Panc1 (cell line): ENCODE measurements around the gene GAS7. TPM values are rescaled to one million over a fixed set of nuclear protein-coding genes. Genes with fewer than 3 reads are reported as not detected.

Experiments used
- ATAC-seq: fragments of 200-7000 bp; cut with Tn5 transposase; 2 replicates; pipeline ENCODE4 v1.9.1; 2020; ENCODE audit warnings: mild to moderate bottlenecking, moderate library complexity
- BruUV-seq: library from RNA; stranded (reverse); fragments of 400-500 nt; replicated peaks from 2 replicates; lab custom pipeline; 2021; lab: Mats Ljungman, UMichigan
- CTCF ChIA-PET: fragments of 300-600 bp; sonication (Branson Sonifier 250); formaldehyde crosslinking; loops from one replicate; lab custom pipeline; 2022; ENCODE audit warnings: antibody characterized with exemption; lab: Charles Lee
- POLR2A ChIA-PET: fragments of 300-600 bp; sonication (Branson Sonifier 250); formaldehyde crosslinking; loops from one replicate; lab custom pipeline; 2022; ENCODE audit warnings: antibody characterized with exemption; lab: Charles Lee
- DNase-seq: peaks from one replicate; pipeline ENCODE4 v3.0.0-alpha.2; 2010; ENCODE audit warnings: low read depth, low spot score
- H3K27ac ChIP-seq: 2 replicates; pipeline ENCODE4 v1.5.1; 2011; ENCODE audit warnings: mild to moderate bottlenecking, low read length, inconsistent platforms
- H3K27me3 ChIP-seq: fragments of 200-500 bp; sonication (Bioruptor generic); 2 replicates; pipeline ENCODE4 v1.6.0; 2014; ENCODE audit warnings: low read length, inconsistent platforms; ENCODE audit not compliant: control insufficient read depth, insufficient read depth
- H3K36me3 ChIP-seq: fragments of 200-500 bp; sonication (Bioruptor generic); 2 replicates; pipeline ENCODE4 v1.5.1; 2014; ENCODE audit warnings: inconsistent platforms, mild to moderate bottlenecking, low read length, moderate library complexity; ENCODE audit not compliant: control insufficient read depth, insufficient read depth
- H3K4me1 ChIP-seq: 2 replicates; pipeline ENCODE4 v1.5.1; 2011; ENCODE audit warnings: inconsistent platforms, mild to moderate bottlenecking, low read length, moderate library complexity; ENCODE audit not compliant: control insufficient read depth, insufficient read depth
- H3K4me3 ChIP-seq, 2 experiments: 2 replicates each; pipeline ENCODE4 v1.5.1; 2011 to 2012; ENCODE audit warnings: low read depth in 2 of 2, low read length in 2 of 2, mild to moderate bottlenecking in 2 of 2, inconsistent platforms in 1 of 2, moderate library complexity in 1 of 2
- H3K9me3 ChIP-seq: fragments of 200-500 bp; sonication (Bioruptor generic); 2 replicates; pipeline ENCODE4 v1.5.1; 2014; ENCODE audit warnings: low read depth, mild to moderate bottlenecking, inconsistent platforms, low read length, moderate library complexity; ENCODE audit not compliant: control insufficient read depth, insufficient read depth
- CTCF ChIP-seq: fragments of 450-650 bp; IDR thresholded peaks from 2 replicates; pipeline ENCODE4 v1.5.1; 2017; ENCODE audit warnings: mild to moderate bottlenecking
- POLR2AphosphoS5 ChIP-seq: IDR thresholded peaks from 2 replicates; pipeline ENCODE4 v1.6.1; 2012; ENCODE audit warnings: mild to moderate bottlenecking, low read depth, low read length, moderate library complexity
- REST ChIP-seq, 2 experiments: IDR thresholded peaks; 2 replicates each; pipeline ENCODE4 v1.6.1; 2011 to 2012; ENCODE audit warnings: low read depth in 2 of 2, control low read depth in 1 of 2, low read length in 1 of 2, mild to moderate bottlenecking in 1 of 2, moderate library complexity in 1 of 2; ENCODE audit not compliant: insufficient read depth in 1 of 2
- SIN3A ChIP-seq: IDR thresholded peaks from 2 replicates; pipeline ENCODE4 v1.6.1; 2012; ENCODE audit warnings: low read depth, mild to moderate bottlenecking, low read length, moderate library complexity, borderline replicate concordance; ENCODE audit not compliant: insufficient read depth
- TCF7L2 ChIP-seq: IDR thresholded peaks from 2 replicates; pipeline ENCODE4 v1.6.1; 2011; ENCODE audit warnings: mild to moderate bottlenecking, low read depth, low read length, inconsistent platforms
- in situ Hi-C: cut with HindIII; loops from 2 replicates; pipeline ENCODE4 v1.10.0; 2016; ENCODE audit warnings: low sequenced_read_pairs, low pct_unique_long_range_greater_than_20kb
- intact Hi-C: fragments of 100-400 bp; cut with micrococcal nuclease; formaldehyde crosslinking; loops from one replicate; pipeline ENCODE4 v1.10.0; 2022; ENCODE audit not compliant: unreplicated experiment
- total RNA-seq: library from RNA; stranded (reverse); gene quantifications from one replicate; pipeline ENCODE4 v1.2.1, GENCODE V29; 2021; ENCODE audit not compliant: unreplicated experiment

GAS7 gene
- total RNA-seq, 1 experiment from 2014 or later: 0.05 TPM

- no TSS peak for BruUV-seq
- CTCF ChIA-PET: no interaction called here
- no peak for TF ChIP-seq CTCF
- TF ChIP-seq POLR2AphosphoS5: no peak
- no peak for TF ChIP-seq REST (IDR thresholded peaks at IDR 0.05; ENCODE audit: insufficient read depth in 1 of 2, low read depth in 2 of 2, low read length in 1 of 2)
- TF ChIP-seq SIN3A: no peak
- no peak for TF ChIP-seq TCF7L2
- intact Hi-C loops: no loop called here
- H3K27me3 ChIP-seq: no peaks in the 10 kb centered on the region; the same call in 1 of the 2 replicates
- no peak for ATAC-seq
- H3K4me1 ChIP-seq: no peaks in the 10 kb centered on the region
- H3K27ac ChIP-seq: no peak overlapping the region
- no peak for DNase-seq
- peaks cover 9% of the 10 kb centered on the region; the same call in 1 of the 2 replicates for H3K9me3 ChIP-seq
- no peak overlapping the region for H3K4me3 ChIP-seq
- in situ Hi-C loops: no loop called here
- POLR2A ChIA-PET: no interaction called here
- H3K36me3 ChIP-seq: no peaks in the 10 kb centered on the region
These were observed 315.0 kb downstream of the GAS7 start for GRCh38 chr17:9883451-9883850.

- DNase-seq: no peak
- Histone ChIP-seq H3K4me1 (no peaks in the 10 kb centered on the region), H3K27ac (no peak overlapping the region), H3K9me3 (peaks cover 9% of the 10 kb centered on the region; the same call in 1 of the 2 replicates), H3K36me3 (no peaks in the 10 kb centered on the region), H3K27me3 (no peaks in the 10 kb centered on the region), H3K4me3 (no peak overlapping the region)
- in situ Hi-C loops (no loop called here), intact Hi-C loops (no loop called here)
- POLR2A ChIA-PET: no interaction called here
- CTCF ChIA-PET: no interaction called here
- ATAC-seq: no peak
- TF ChIP-seq REST (IDR thresholded peaks at IDR 0.05; ENCODE audit: insufficient read depth in 1 of 2, low read depth in 2 of 2, low read length in 1 of 2) (no peak), CTCF (no peak), POLR2AphosphoS5 (no peak), SIN3A (no peak), TCF7L2 (no peak)
- no TSS peak for BruUV-seq
These were observed 317.8 kb downstream of the GAS7 start for GRCh38 chr17:9880582-9880999.
